Naive thymus-derived CD8-positive, alpha-beta T cell (primary cell): Measurements from ENCODE around the gene ATXN2L. TPM values are rescaled to one million over a fixed set of nuclear protein-coding genes. Genes with fewer than 3 reads are reported as not detected.
"Not testable (repeated sequence)": the region's sequence is repeated elsewhere in the genome, so short reads cannot be mapped to it uniquely, and the experiment has no call there.

Experiments
- ATAC-seq, 2 donors: fragments of 150-1000 bp; cut with Tn5 transposase in 1 of 2; sonication (Bioruptor Pico), chemical (Tn5 transposase) in 1 of 2; 1 replicate in 1 of 2; 2 replicates in 1 of 2; pipeline ENCODE4 v1.10.0; 2021; ENCODE audit warnings: mild to moderate bottlenecking in 2 of 2, moderate library complexity in 2 of 2
- POLR2A ChIA-PET: fragments of 350-600 bp; sonication (Branson Sonifier 250); formaldehyde crosslinking; loops from one replicate; lab custom pipeline; 2021; ENCODE audit warnings: antibody characterized with exemption; lab: Charles Lee
- DNase-seq, 10 donors: peaks; one replicate each; pipeline versions ENCODE4 v3.0.0 to v3.0.0-alpha.2; 2020 to 2022
- H3K27ac Mint-ChIP-seq, 10 donors: one replicate each; pipeline ENCODE4 v1.8.0; 2020 to 2022; ENCODE audit warnings: mild to moderate bottlenecking in 10 of 10, mixed read lengths in 10 of 10, moderate library complexity in 4 of 10, inconsistent platforms in 1 of 10
- H3K27me3 Mint-ChIP-seq, 5 donors: one replicate each; pipeline ENCODE4 v1.8.0; 2021 to 2022; ENCODE audit warnings: mixed read lengths in 5 of 5
- H3K36me3 Mint-ChIP-seq, 3 donors: one replicate each; pipeline ENCODE4 v1.8.0; 2020 to 2022; ENCODE audit warnings: mixed read lengths in 3 of 3, mild to moderate bottlenecking in 2 of 3, inconsistent platforms in 1 of 3
- H3K4me1 Mint-ChIP-seq, 4 donors: one replicate each; pipeline ENCODE4 v1.8.0; 2021 to 2022; ENCODE audit warnings: mixed read lengths in 4 of 4
- H3K4me3 Mint-ChIP-seq, 10 donors: one replicate each; pipeline ENCODE4 v1.8.0; 2020 to 2022; ENCODE audit warnings: mild to moderate bottlenecking in 10 of 10, mixed read lengths in 10 of 10, moderate library complexity in 6 of 10, inconsistent platforms in 1 of 10
- H3K9me3 Mint-ChIP-seq, 9 donors: one replicate each; pipeline ENCODE4 v1.8.0; 2020 to 2022; ENCODE audit warnings: mixed read lengths in 9 of 9, mild to moderate bottlenecking in 3 of 9, inconsistent platforms in 1 of 9, moderate library complexity in 1 of 9
- polyA plus RNA-seq, 3 donors: library from polyadenylated mRNA; unstranded; fragments of 300-500 nt; fragmentation: Illumina TruSeq; gene quantifications; one replicate each; pipeline ENCODE4 v1.2.3, GENCODE V29; 2021
- total RNA-seq, 8 experiments: library from RNA in 2 of 8; stranded (reverse) in 2 of 8; gene quantifications; one replicate each; pipeline ENCODE4 v1.2.3 and lab custom pipeline; 2021 to 2026

Gene ATXN2L
- total and polyA plus RNA-seq, 5 experiments from 2014 or later = 14.2 to 339 (median 28.4) TPM

GRCh38 chr16:28875134-28876018 is 52.6 kb downstream of the ATXN2L start:
- peaks cover 4 to 15% (median 8%) of the 10 kb centered on the region in 4 donors for H3K4me1 Mint-ChIP-seq
- POLR2A ChIA-PET = interaction anchor here (0.6 to 1.7 kb wide), 6 partner anchors 12 to 1774 kb away, joined by 3 to 8 read pairs (median 4); partner anchors contain the start of gene SH2B1
- no peak overlapping the region for H3K4me3 Mint-ChIP-seq
- DNase-seq = no peak
- no peaks in the 10 kb centered on the region for H3K27me3 Mint-ChIP-seq
- no peak for ATAC-seq
- peaks cover 0 to 20% (median 0%) of the 10 kb centered on the region in 3 donors for H3K36me3 Mint-ChIP-seq
- H3K9me3 Mint-ChIP-seq = no peaks in the 10 kb centered on the region
- no peak overlapping the region for H3K27ac Mint-ChIP-seq

- Mint-ChIP-seq H3K36me3 (peaks cover 0 to 13% (median 0%) of the 10 kb centered on the region in 3 donors), H3K27ac (peak overlapping the region in 1 of 10 donors; percentile 52), H3K27me3 (peaks cover 2 to 6% (median 5%) of the 10 kb centered on the region in 5 donors), H3K9me3 (no peaks in the 10 kb centered on the region), H3K4me1 (peaks cover 7 to 18% (median 13%) of the 10 kb centered on the region in 4 donors), H3K4me3 (no peak overlapping the region)
- DNase-seq (no peak), ATAC-seq (no peak)
- POLR2A ChIA-PET = interaction anchor here (1.3 to 1.7 kb wide), 2 partner anchors 13 to 14 kb away, joined by 3 to 5 read pairs; partner anchors contain the start of gene SH2B1
These were observed 53.3 kb downstream of the ATXN2L start for GRCh38 chr16:28876019-28876659.

- POLR2A ChIA-PET = interaction anchor here (1.3 kb wide), 1 partner anchor 15 kb away, joined by 3 read pairs; no protein-coding TSS in a partner anchor
- Mint-ChIP-seq H3K36me3 (peaks cover 0 to 10% (median 0%) of the 10 kb centered on the region in 3 donors), H3K4me1 (peaks cover 7 to 20% (median 15%) of the 10 kb centered on the region in 4 donors), H3K27me3 (peaks cover 4 to 11% (median 7%) of the 10 kb centered on the region in 5 donors), H3K27ac (peak overlapping the region in 1 of 10 donors; percentile 34), H3K4me3 (no peak overlapping the region), H3K9me3 (no peaks in the 10 kb centered on the region)
- ATAC-seq (no peak), DNase-seq (no peak)
These were observed 54.3 kb downstream of the ATXN2L start for GRCh38 chr16:28876973-28877654.

GRCh38 chr16:28877655-28878000 is 54.8 kb downstream of the ATXN2L start:
- peaks cover 0 to 10% (median 0%) of the 10 kb centered on the region in 3 donors for H3K36me3 Mint-ChIP-seq
- POLR2A ChIA-PET = interaction anchor here (1.3 kb wide), 1 partner anchor 15 kb away, joined by 3 read pairs; no protein-coding TSS in a partner anchor
- H3K27me3 Mint-ChIP-seq = peaks cover 4 to 11% (median 9%) of the 10 kb centered on the region in 5 donors
- peak overlapping the region in 5 of 10 donors; percentile 11 to 67 (median 23) for H3K4me3 Mint-ChIP-seq
- DNase-seq (no peak), ATAC-seq (no peak)
- H3K4me1 Mint-ChIP-seq = peaks cover 7 to 18% (median 15%) of the 10 kb centered on the region in 4 donors
- no peaks in the 10 kb centered on the region for H3K9me3 Mint-ChIP-seq
- peak overlapping the region in 1 of 10 donors; percentile 34 for H3K27ac Mint-ChIP-seq

GRCh38 chr16:28878083-28878926 is 55.5 kb downstream of the ATXN2L start, which contains the start of gene ATP2A1:
Gene ATP2A1, plus strand, starts transcription at chr16:28878488. Its CDS starts 184 bp downstream, at chr16:28878672.
- POLR2A ChIA-PET = interaction anchor here (0.5 to 2.5 kb wide), 7 partner anchors 13 to 255 kb away, joined by 3 to 22 read pairs (median 3); partner anchors contain the start of genes ATXN2L, SH2B1 and TUFM

GRCh38 chr16:28879261-28879840 is 56.6 kb downstream of the ATXN2L start:
- ATAC-seq (peak; percentile 47 to 54), DNase-seq (no peak)
- Mint-ChIP-seq H3K36me3 (peaks cover 0 to 4% (median 0%) of the 10 kb centered on the region in 3 donors), H3K9me3 (no peaks in the 10 kb centered on the region), H3K27me3 (peaks cover 4 to 13% (median 11%) of the 10 kb centered on the region in 5 donors), H3K27ac (peak overlapping the region in 6 of 10 donors; percentile 53 to 91 (median 80)), H3K4me3 (peak overlapping the region; percentile 67 to 92 (median 87)), H3K4me1 (peaks cover 7 to 18% (median 15%) of the 10 kb centered on the region in 4 donors)
- POLR2A ChIA-PET = interaction anchor here (0.6 to 2.5 kb wide), 8 partner anchors 14 to 256 kb away, joined by 3 to 22 read pairs (median 6); partner anchors contain the start of genes ATXN2L, RABEP2, SH2B1 and TUFM

More at GRCh38 chr16:28878083-28878926, 55.5 kb downstream of the ATXN2L start, which contains the start of gene ATP2A1:
- Mint-ChIP-seq H3K27me3 (peaks cover 4 to 11% (median 9%) of the 10 kb centered on the region in 5 donors), H3K27ac (peak within 1 kb of the TSS in 7 of 10 donors; percentile 34 to 86 (median 53)), H3K4me1 (peaks cover 7 to 18% (median 15%) of the 10 kb centered on the region in 4 donors), H3K4me3 (peak within 1 kb of the TSS; percentile 67 to 92 (median 87)), H3K36me3 (peaks cover 0 to 6% (median 0%) of the 10 kb centered on the region in 3 donors), H3K9me3 (no peaks in the 10 kb centered on the region)
- no peak for ATAC-seq
- DNase-seq = no peak

GRCh38 chr16:28879841-28880588 is 57.2 kb downstream of the ATXN2L start:
- H3K36me3 Mint-ChIP-seq = peaks cover 0 to 4% (median 0%) of the 10 kb centered on the region in 3 donors
- peak overlapping the region; percentile 67 to 92 (median 87) for H3K4me3 Mint-ChIP-seq
- POLR2A ChIA-PET = interaction anchor here (0.5 to 2.5 kb wide), 7 partner anchors 9 to 257 kb away, joined by 3 to 22 read pairs (median 7); partner anchors contain the start of genes ATXN2L, RABEP2, SH2B1 and TUFM
- DNase-seq (peak; percentile 71 to 94 (median 83)), ATAC-seq (peak; percentile 98)
- no peaks in the 10 kb centered on the region for H3K9me3 Mint-ChIP-seq
- peaks cover 7 to 18% (median 15%) of the 10 kb centered on the region in 4 donors for H3K4me1 Mint-ChIP-seq
- H3K27me3 Mint-ChIP-seq = peaks cover 4 to 13% (median 11%) of the 10 kb centered on the region in 5 donors
- H3K27ac Mint-ChIP-seq = peak overlapping the region in 4 of 10 donors; percentile 53 to 86 (median 65)

- Mint-ChIP-seq H3K4me3 (peak overlapping the region; percentile 66 to 89 (median 76)), H3K36me3 (no peaks in the 10 kb centered on the region), H3K4me1 (peaks cover 7 to 18% (median 15%) of the 10 kb centered on the region in 4 donors), H3K27me3 (peaks cover 4 to 13% (median 11%) of the 10 kb centered on the region in 5 donors), H3K27ac (peak overlapping the region in 3 of 10 donors; percentile 53 to 81 (median 81)), H3K9me3 (no peaks in the 10 kb centered on the region)
- DNase-seq (no peak), ATAC-seq (no peak)
- POLR2A ChIA-PET = interaction anchor here (0.5 to 2.5 kb wide), 3 partner anchors 9 to 44 kb away, joined by 3 to 22 read pairs (median 8); partner anchors contain the start of genes RABEP2 and SH2B1
These were observed 57.8 kb downstream of the ATXN2L start for GRCh38 chr16:28880589-28880915.

GRCh38 chr16:28880955-28881354 is 58.2 kb downstream of the ATXN2L start:
- H3K27ac Mint-ChIP-seq = peak overlapping the region in 3 of 10 donors; percentile 53 to 81 (median 81)
- H3K27me3 Mint-ChIP-seq = peaks cover 4 to 13% (median 11%) of the 10 kb centered on the region in 5 donors
- ATAC-seq (no peak), DNase-seq (no peak)
- peaks cover 7 to 18% (median 15%) of the 10 kb centered on the region in 4 donors for H3K4me1 Mint-ChIP-seq
- peak overlapping the region; percentile 66 to 89 (median 76) for H3K4me3 Mint-ChIP-seq
- no peaks in the 10 kb centered on the region for H3K36me3 Mint-ChIP-seq
- no peaks in the 10 kb centered on the region for H3K9me3 Mint-ChIP-seq
- POLR2A ChIA-PET = interaction anchor here (2.5 kb wide), 1 partner anchor 18 kb away, joined by 22 read pairs; the partner anchor contains the start of gene SH2B1

GRCh38 chr16:28881565-28881964 is 58.8 kb downstream of the ATXN2L start:
- Mint-ChIP-seq H3K4me1 (peaks cover 7 to 18% (median 15%) of the 10 kb centered on the region in 4 donors), H3K4me3 (peak overlapping the region in 7 of 10 donors; percentile 28 to 87 (median 75)), H3K27me3 (peaks cover 4 to 13% (median 11%) of the 10 kb centered on the region in 5 donors), H3K27ac (peak overlapping the region in 1 of 10 donors; percentile 53)
- H3K36me3 Mint-ChIP-seq, H3K9me3 Mint-ChIP-seq, POLR2A ChIA-PET, ATAC-seq, DNase-seq: not testable (repeated sequence)
